ENCODE measurements around the gene DOCK4. TPM values are rescaled to one million over a fixed set of nuclear protein-coding genes. Genes with fewer than 3 reads are reported as not detected.

The DOCK4 gene
- total RNA-seq, 1 donor from 2014 or later, result 100 TPM

DNA sequence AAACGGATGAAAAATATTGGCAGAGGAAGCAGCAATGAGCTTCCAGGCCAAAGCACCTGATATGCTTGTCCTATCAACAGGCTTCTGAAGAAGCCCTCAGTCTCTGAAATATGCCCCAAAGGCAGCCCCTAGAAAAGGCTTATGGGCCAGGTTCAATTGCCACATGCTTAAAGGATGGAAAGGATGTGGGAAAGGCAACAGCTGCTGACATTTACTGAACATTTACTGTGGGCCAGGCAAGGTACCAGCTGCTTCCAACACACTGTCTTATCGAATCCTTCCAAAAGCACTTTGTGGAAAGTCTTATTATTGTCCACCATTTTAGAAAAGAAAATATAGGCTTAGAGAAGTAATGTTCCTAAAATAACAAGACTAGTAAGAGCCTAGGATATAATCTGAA is 56.5 kb downstream of the DOCK4 start:
- no peak overlapping the region for H3K4me3 ChIP-seq
- peaks cover 9% of the 10 kb centered on the region for H3K4me1 ChIP-seq
- H3K27ac ChIP-seq, result no peak overlapping the region
- H3K27me3 ChIP-seq, result no peaks in the 10 kb centered on the region
- DNase-seq (no peak), ATAC-seq (no peak)
- intact Hi-C loops (cut with DNase I), result no loop called here
- TF ChIP-seq, protein P1, sequence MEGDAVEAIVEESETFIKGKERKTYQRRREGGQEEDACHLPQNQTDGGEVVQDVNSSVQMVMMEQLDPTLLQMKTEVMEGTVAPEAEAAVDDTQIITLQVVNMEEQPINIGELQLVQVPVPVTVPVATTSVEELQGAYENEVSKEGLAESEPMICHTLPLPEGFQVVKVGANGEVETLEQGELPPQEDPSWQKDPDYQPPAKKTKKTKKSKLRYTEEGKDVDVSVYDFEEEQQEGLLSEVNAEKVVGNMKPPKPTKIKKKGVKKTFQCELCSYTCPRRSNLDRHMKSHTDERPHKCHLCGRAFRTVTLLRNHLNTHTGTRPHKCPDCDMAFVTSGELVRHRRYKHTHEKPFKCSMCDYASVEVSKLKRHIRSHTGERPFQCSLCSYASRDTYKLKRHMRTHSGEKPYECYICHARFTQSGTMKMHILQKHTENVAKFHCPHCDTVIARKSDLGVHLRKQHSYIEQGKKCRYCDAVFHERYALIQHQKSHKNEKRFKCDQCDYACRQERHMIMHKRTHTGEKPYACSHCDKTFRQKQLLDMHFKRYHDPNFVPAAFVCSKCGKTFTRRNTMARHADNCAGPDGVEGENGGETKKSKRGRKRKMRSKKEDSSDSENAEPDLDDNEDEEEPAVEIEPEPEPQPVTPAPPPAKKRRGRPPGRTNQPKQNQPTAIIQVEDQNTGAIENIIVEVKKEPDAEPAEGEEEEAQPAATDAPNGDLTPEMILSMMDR (IDR thresholded peaks at IDR 0.05), result no peak
- H3K9me3 ChIP-seq, result no peaks in the 10 kb centered on the region
- H3K36me3 ChIP-seq, result no peaks in the 10 kb centered on the region

DNA sequence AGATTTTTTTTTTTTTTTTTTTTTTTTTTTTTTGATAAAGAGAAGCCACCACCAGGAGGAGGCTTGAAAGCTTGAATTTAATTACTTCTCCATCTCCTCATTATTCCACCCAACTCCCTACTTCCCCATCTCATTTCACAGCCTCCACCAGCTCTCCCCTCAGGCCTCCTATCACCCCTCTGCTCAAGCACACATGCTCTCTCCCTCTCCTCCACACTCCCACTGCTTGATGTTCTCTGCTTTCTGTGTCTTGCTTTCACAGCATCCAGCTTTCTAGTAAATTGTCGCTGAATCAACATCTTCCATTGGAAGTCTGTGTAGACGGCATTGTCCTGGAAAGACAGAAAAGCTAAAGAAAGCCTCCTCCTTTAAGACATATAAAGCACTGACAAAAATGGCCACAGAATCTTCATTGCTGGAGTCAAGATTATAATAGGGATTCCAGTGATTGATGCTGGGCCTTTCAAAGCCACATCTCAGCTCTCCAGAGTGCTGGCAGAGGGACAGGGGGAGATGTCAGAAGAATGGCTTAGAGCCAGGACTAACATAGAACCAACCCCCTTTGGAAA is 58.3 kb downstream of the DOCK4 start:
- DNase-seq, result no peak
- H3K4me1 ChIP-seq, result peaks cover 19% of the 10 kb centered on the region
- intact Hi-C loops (cut with DNase I), result no loop called here
- no peaks in the 10 kb centered on the region for H3K27me3 ChIP-seq
- no peak overlapping the region for H3K27ac ChIP-seq
- ATAC-seq, result no peak
- TF ChIP-seq, protein P1 (IDR thresholded peaks at IDR 0.05), result no peak
- no peak overlapping the region for H3K4me3 ChIP-seq
- H3K36me3 ChIP-seq, result no peaks in the 10 kb centered on the region
- no peaks in the 10 kb centered on the region for H3K9me3 ChIP-seq

DNA sequence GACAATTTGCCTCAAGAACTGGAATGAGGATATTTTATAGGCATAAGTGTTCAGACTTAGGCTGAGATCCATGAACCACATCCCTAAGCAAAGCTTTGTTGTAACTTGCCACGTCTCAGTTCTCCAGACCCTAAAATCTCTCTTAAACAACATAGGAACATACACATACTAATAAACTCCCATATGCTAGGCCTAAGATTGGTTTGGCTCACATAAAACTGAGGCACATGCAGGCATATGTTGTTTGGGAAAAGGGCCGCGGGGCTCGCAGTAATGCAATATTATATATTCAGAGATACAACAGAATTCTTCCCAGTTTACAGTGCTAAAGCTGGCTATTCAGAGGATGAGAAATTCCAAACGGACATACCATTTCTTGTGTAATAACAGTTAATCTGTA is 61.0 kb downstream of the DOCK4 start:
- TF ChIP-seq, protein P1 (IDR thresholded peaks at IDR 0.05), result no peak
- ATAC-seq (no peak), DNase-seq (no peak)
- Histone ChIP-seq H3K4me3 (no peak overlapping the region), H3K27me3 (no peaks in the 10 kb centered on the region), H3K9me3 (no peaks in the 10 kb centered on the region), H3K36me3 (no peaks in the 10 kb centered on the region), H3K27ac (no peak overlapping the region), H3K4me1 (peaks cover 21% of the 10 kb centered on the region)
- intact Hi-C loops (cut with DNase I), result no loop called here

DNA sequence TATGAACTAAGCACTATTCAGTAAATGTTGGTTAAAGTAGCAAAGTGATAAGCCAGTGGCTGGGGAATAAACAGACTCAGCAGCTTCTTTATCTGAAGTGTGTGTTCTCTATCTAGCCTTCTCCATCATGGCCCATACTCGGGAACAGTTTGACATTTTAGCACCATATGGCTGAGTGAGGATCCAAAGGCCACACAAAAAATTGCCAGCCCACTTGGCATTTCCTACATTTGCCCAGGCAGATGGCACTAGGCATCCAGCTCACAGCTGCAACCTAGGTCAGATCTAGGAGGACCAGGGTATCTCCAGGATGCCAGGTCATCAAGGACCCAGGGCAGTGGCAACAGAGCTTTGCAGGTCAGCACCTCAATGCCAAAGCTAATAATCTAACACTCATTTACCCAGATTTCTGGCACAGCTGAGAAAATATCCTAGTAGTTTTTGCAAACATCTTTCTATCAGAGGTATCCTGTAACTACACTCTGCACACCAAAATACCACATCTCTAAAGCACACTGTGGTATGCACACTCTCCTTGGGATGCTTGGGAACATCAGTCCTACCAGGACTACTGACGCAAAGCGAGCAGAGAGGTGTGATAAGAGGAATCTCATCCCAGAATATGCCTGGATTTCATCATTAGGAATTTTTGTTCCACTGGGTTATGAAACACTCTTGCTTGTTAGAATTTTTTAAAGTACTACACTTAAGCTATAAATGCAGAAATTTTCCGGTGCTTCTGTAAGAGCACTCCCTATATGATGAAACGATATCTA is 61.7 kb downstream of the DOCK4 start:
- H3K27ac ChIP-seq, result peak overlapping the region; percentile 21
- no peaks in the 10 kb centered on the region for H3K27me3 ChIP-seq
- H3K4me3 ChIP-seq, result no peak overlapping the region
- intact Hi-C loops (cut with DNase I), result no loop called here
- ATAC-seq (peak; percentile 64), DNase-seq (no peak)
- TF ChIP-seq, protein P1 (IDR thresholded peaks at IDR 0.05), result no peak
- H3K36me3 ChIP-seq, result no peaks in the 10 kb centered on the region
- H3K4me1 ChIP-seq, result peaks cover 26% of the 10 kb centered on the region
- no peaks in the 10 kb centered on the region for H3K9me3 ChIP-seq

DNA sequence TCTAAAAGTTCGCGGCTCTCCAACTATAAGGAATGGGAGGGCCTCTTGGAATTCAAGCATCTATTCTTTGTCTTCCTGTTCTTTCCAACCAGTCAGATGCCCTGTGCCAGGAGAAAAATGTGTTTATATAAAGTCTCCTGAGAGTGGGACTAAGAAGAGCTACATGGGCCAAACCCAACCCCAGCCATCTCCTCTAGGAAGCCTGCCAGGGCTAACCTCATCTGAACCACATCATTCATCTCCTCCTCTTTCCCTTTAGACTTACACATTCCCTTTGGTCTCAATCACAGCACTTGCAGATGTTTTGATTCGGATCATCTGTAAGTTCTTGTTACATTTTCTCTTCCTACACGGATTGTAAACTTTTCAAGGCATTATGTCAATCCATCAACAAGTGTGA is 62.6 kb downstream of the DOCK4 start:
- Histone ChIP-seq H3K4me1 (peaks cover 26% of the 10 kb centered on the region), H3K27me3 (no peaks in the 10 kb centered on the region), H3K9me3 (no peaks in the 10 kb centered on the region), H3K27ac (no peak overlapping the region), H3K36me3 (no peaks in the 10 kb centered on the region), H3K4me3 (no peak overlapping the region)
- peak; percentile 57 for ATAC-seq
- TF ChIP-seq, protein P1 (IDR thresholded peaks at IDR 0.05), result no peak
- intact Hi-C loops (cut with DNase I), result no loop called here
- DNase-seq, result no peak

All from upper lobe of right lung (tissue), 1 donor.